HCT116 (cell line): ENCODE measurements around the gene SLC22A15. TPM values are rescaled to one million over a fixed set of nuclear protein-coding genes. Genes with fewer than 3 reads are reported as not detected.

Experiments used
- ATAC-seq: fragments of 200-7000 bp; cut with Tn5 transposase; 2 replicates; pipeline ENCODE4 v1.9.1; 2020; ENCODE audit warnings: mild to moderate bottlenecking, moderate library complexity
- BruUV-seq: library from RNA; stranded (reverse); fragments of 400-500 nt; replicated peaks from 2 replicates; lab custom pipeline; 2021; lab: Mats Ljungman, UMichigan
- CTCF ChIA-PET: fragments of 300-600 bp; sonication (Branson Sonifier 250); formaldehyde crosslinking; loops from one replicate; lab custom pipeline; 2021; ENCODE audit warnings: antibody characterized with exemption; lab: Charles Lee
- POLR2A ChIA-PET: fragments of 300-600, 350-600 bp; sonication (Branson Sonifier 250); formaldehyde crosslinking; loops from one replicate; lab custom pipeline; 2021; ENCODE audit warnings: antibody characterized with exemption; lab: Charles Lee
- RAD21 ChIA-PET, 2 experiments: fragments of 300-600 bp; sonication (Branson Sonifier 250); formaldehyde crosslinking; loops; one replicate each; lab custom pipeline; 2023; ENCODE audit warnings: low total read pairs in 2 of 2; ENCODE audit not compliant: uncharacterized antibody in 2 of 2, unreplicated experiment in 2 of 2, low non-redundant PET in 1 of 2; lab: Charles Lee
- DNase-seq: peaks from one replicate; pipeline ENCODE4 v3.0.0-alpha.2; 2010; ENCODE audit warnings: low read depth, low spot score
- H2AFZ ChIP-seq: fragments of 200-600 bp; shearing (Covaris generic), sonication (generic); 2 replicates; pipeline ENCODE4 v1.6.1; 2017; ENCODE audit warnings: low read depth, mixed run types, mixed read lengths, antibody characterized with exemption, low read length; ENCODE audit not compliant: poor library complexity, severe bottlenecking
- H3K27ac ChIP-seq: 2 replicates; pipeline ENCODE4 v1.5.1; 2012; ENCODE audit warnings: low read depth, low read length
- H3K27me3 ChIP-seq: fragments of 200-600 bp; sonication (generic); 2 replicates; pipeline ENCODE4 v1.6.1; 2016; ENCODE audit warnings: mixed run types, low read length, mixed read lengths; ENCODE audit not compliant: insufficient read depth
- H3K36me3 ChIP-seq, 2 experiments: fragments of 200-500 bp in 1 of 2; fragments of 200-600 bp in 1 of 2; sonication (Bioruptor generic) in 1 of 2; sonication (generic) in 1 of 2; 2 replicates each; pipeline versions ENCODE4 v1.5.1 to v1.6.1; 2014 to 2016; ENCODE audit warnings: low read length in 2 of 2, inconsistent platforms in 1 of 2, mixed read lengths in 1 of 2, mixed run types in 1 of 2; ENCODE audit not compliant: insufficient read depth in 2 of 2, control insufficient read depth in 1 of 2
- H3K4me1 ChIP-seq, 2 experiments: fragments of 200-600 bp in 1 of 2; sonication (generic) in 1 of 2; 2 replicates each; pipeline versions ENCODE4 v1.5.1 to v1.6.1; 2012 to 2017; ENCODE audit warnings: low read length in 2 of 2, inconsistent platforms in 1 of 2, mild to moderate bottlenecking in 1 of 2, mixed read lengths in 1 of 2, mixed run types in 1 of 2, moderate library complexity in 1 of 2; ENCODE audit not compliant: insufficient read depth in 2 of 2, control insufficient read depth in 1 of 2
- H3K4me2 ChIP-seq: fragments of 200-600 bp; sonication (generic); 2 replicates; pipeline ENCODE4 v1.6.1; 2017; ENCODE audit warnings: mixed run types, low read length, mixed read lengths
- H3K4me3 ChIP-seq, 2 experiments: fragments of 200-600 bp in 1 of 2; sonication (generic) in 1 of 2; replicated peaks in 1 of 2; 2 replicates each; pipeline ENCODE4 v1.5.1; 2011 to 2016; ENCODE audit warnings: low read length in 2 of 2, control low read depth in 1 of 2, low read depth in 1 of 2, mild to moderate bottlenecking in 1 of 2, mixed read lengths in 1 of 2, mixed run types in 1 of 2
- H3K79me2 ChIP-seq: fragments of 200-600 bp; sonication (generic); 2 replicates; pipeline ENCODE4 v1.6.1; 2017; ENCODE audit warnings: mild to moderate bottlenecking, mixed run types, low read length, moderate library complexity, mixed read lengths; ENCODE audit not compliant: insufficient read depth
- H3K9ac ChIP-seq: fragments of 200-600 bp; sonication (generic); 2 replicates; pipeline ENCODE4 v1.6.1; 2016; ENCODE audit warnings: low read length, mixed read lengths
- H3K9me2 ChIP-seq: fragments of 200-600 bp; sonication (generic), shearing (Covaris generic); 2 replicates; pipeline ENCODE4 v1.6.1; 2017; ENCODE audit warnings: mixed run types, mild to moderate bottlenecking, moderate library complexity; ENCODE audit not compliant: insufficient read depth
- H3K9me3 ChIP-seq, 2 experiments: fragments of 200-500 bp in 1 of 2; fragments of 200-600 bp in 1 of 2; sonication (Bioruptor generic) in 1 of 2; sonication (generic) in 1 of 2; 2 replicates each; pipeline ENCODE4 v1.6.1; 2014 to 2017; ENCODE audit warnings: low read length in 2 of 2, mixed read lengths in 2 of 2, inconsistent platforms in 1 of 2, low read depth in 1 of 2, mild to moderate bottlenecking in 1 of 2, mixed run types in 1 of 2, moderate library complexity in 1 of 2; ENCODE audit not compliant: control insufficient read depth in 1 of 2, insufficient read depth in 1 of 2
- H4K20me1 ChIP-seq: fragments of 200-600 bp; sonication (generic), shearing (Covaris generic); 2 replicates; pipeline ENCODE4 v1.6.1; 2017; ENCODE audit warnings: mixed run types, mild to moderate bottlenecking, moderate library complexity; ENCODE audit not compliant: insufficient read depth
- CBX3 ChIP-seq: IDR thresholded peaks from 2 replicates; pipeline ENCODE4 v1.6.1; 2012; ENCODE audit warnings: low read depth
- CEBPB ChIP-seq: IDR thresholded peaks from 2 replicates; pipeline ENCODE4 v1.6.1; 2012; ENCODE audit warnings: low read depth
- EGR1 ChIP-seq: IDR thresholded peaks from 2 replicates; pipeline ENCODE4 v1.6.1; 2012; ENCODE audit warnings: low read depth
- ELF1 ChIP-seq: IDR thresholded peaks from 2 replicates; pipeline ENCODE4 v1.6.1; 2012; ENCODE audit warnings: low read depth, borderline replicate concordance
- EZH2 ChIP-seq: fragments of 200-600 bp; sonication (generic); IDR thresholded peaks from 2 replicates; pipeline ENCODE4 v1.6.1; 2017; ENCODE audit warnings: antibody characterized with exemption, mixed run types
- EZH2phosphoT487 ChIP-seq: fragments of 200-600 bp; IDR thresholded peaks from 2 replicates; pipeline ENCODE4 v1.6.1; 2018; ENCODE audit warnings: antibody characterized with exemption, borderline replicate concordance
- FOSL1 ChIP-seq: IDR thresholded peaks from 2 replicates; pipeline ENCODE4 v1.6.1; 2012; ENCODE audit warnings: low read depth
- JUND ChIP-seq: IDR thresholded peaks from 2 replicates; pipeline ENCODE4 v1.6.1; 2012
- POLR2A ChIP-seq: IDR thresholded peaks from 2 replicates; pipeline ENCODE4 v1.7.0; 2011; ENCODE audit warnings: borderline replicate concordance; ENCODE audit not compliant: insufficient read depth, insufficient read length; ENCODE audit errors: extremely low read depth
- RAD21 ChIP-seq: IDR thresholded peaks from 2 replicates; pipeline ENCODE4 v1.6.1; 2012; ENCODE audit warnings: low read depth, mild to moderate bottlenecking
- SP1 ChIP-seq: IDR thresholded peaks from 2 replicates; pipeline ENCODE4 v1.6.1; 2012; ENCODE audit warnings: low read depth
- SRF ChIP-seq: IDR thresholded peaks from 2 replicates; pipeline ENCODE4 v1.6.1; 2012; ENCODE audit warnings: low read depth
- TCF7L2 ChIP-seq: IDR thresholded peaks from 2 replicates; pipeline ENCODE4 v1.7.0; 2011; ENCODE audit warnings: borderline replicate concordance, inconsistent platforms; ENCODE audit not compliant: insufficient read depth, insufficient read length; ENCODE audit errors: extremely low read depth
- ZFX ChIP-seq: fragments of 450-650 bp; IDR thresholded peaks from 2 replicates; pipeline ENCODE4 v1.6.1; 2017
- ZNF274 ChIP-seq: fragments of 200-500 bp; sonication (Bioruptor generic); IDR thresholded peaks from 2 replicates; pipeline ENCODE4 v1.6.1; 2014; ENCODE audit warnings: mild to moderate bottlenecking, low read depth, low read length, inconsistent platforms
- intact Hi-C: fragments of 100-400 bp; cut with micrococcal nuclease; formaldehyde crosslinking; loops from 2 replicates; pipeline ENCODE4 v1.10.0; 2022
- total RNA-seq: library from RNA; stranded (reverse); gene quantifications from one replicate; pipeline ENCODE4 v1.2.1, GENCODE V29; 2021; ENCODE audit not compliant: unreplicated experiment
- TF ChIP-seq, protein P1 (sequence below): IDR thresholded peaks from 2 replicates; pipeline ENCODE4 v1.6.1; 2012
- TF ChIP-seq, protein P2 (sequence below): IDR thresholded peaks from 2 replicates; pipeline ENCODE4 v1.6.1; 2012; ENCODE audit warnings: low read depth
- TF ChIP-seq, protein P3 (sequence below), 3 experiments: fragments of 200-600 bp in 1 of 3; sonication (generic) in 1 of 3; IDR thresholded peaks in 2 of 3; conservative IDR thresholded peaks in 1 of 3; 2 replicates each; pipeline ENCODE4 v1.5.1; 2012 to 2017; ENCODE audit warnings: low read depth in 2 of 3, low read length in 2 of 3, antibody characterized with exemption in 1 of 3, borderline replicate concordance in 1 of 3, control low read depth in 1 of 3, mild to moderate bottlenecking in 1 of 3, mixed read lengths in 1 of 3, mixed run types in 1 of 3, moderate library complexity in 1 of 3; ENCODE audit not compliant: insufficient read depth in 1 of 3
- TF ChIP-seq, protein P4 (sequence below): IDR thresholded peaks from 2 replicates; pipeline ENCODE4 v1.6.1; 2012

SLC22A15 gene
- total RNA-seq, 1 experiment from 2014 or later: 3.1 TPM

DNA sequence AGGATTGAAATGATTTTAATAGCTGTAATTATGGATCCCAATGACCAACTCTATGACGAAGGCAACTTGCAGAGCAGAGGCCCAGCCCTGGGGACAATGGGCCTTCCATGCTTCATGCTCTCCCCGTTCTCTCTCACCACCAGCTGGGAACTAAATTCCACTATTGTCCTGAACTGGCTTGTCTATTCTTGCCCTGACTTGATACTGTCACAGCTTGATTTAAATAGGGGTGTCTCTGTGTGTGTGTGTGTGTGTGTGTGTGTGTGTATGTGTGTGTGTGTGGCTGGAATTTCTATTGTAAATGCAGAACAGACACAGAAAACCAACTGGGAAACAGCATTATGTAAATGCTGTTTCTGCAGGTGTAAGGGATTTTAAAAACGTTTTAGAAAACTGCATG is 57.0 kb downstream of the SLC22A15 start:
- no peak for DNase-seq
- BruUV-seq: no TSS peak
- Histone ChIP-seq H3K9ac (no peak overlapping the region), H3K79me2 (no peaks in the 10 kb centered on the region), H4K20me1 (no peaks in the 10 kb centered on the region), H3K27me3 (no peaks in the 10 kb centered on the region), H3K36me3 (no peaks in the 10 kb centered on the region; a peak in 1 of 4 replicates), H3K4me1 (no peaks in the 10 kb centered on the region), H3K9me3 (no peaks in the 10 kb centered on the region), H3K4me3 (no peak overlapping the region), H3K9me2 (no peaks in the 10 kb centered on the region), H2AFZ (no peak overlapping the region), H3K27ac (no peak overlapping the region), H3K4me2 (no peak overlapping the region)
- no peak for ATAC-seq
- intact Hi-C loops: no loop called here
- TF ChIP-seq EZH2phosphoT487: no peak
- no peak for TF ChIP-seq EGR1
- TF ChIP-seq FOSL1: no peak
- TF ChIP-seq POLR2A: no peak
- TF ChIP-seq SRF: no peak
- TF ChIP-seq, protein P1, sequence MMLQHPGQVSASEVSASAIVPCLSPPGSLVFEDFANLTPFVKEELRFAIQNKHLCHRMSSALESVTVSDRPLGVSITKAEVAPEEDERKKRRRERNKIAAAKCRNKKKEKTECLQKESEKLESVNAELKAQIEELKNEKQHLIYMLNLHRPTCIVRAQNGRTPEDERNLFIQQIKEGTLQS: no peak
- TF ChIP-seq CEBPB: no peak
- TF ChIP-seq RAD21: no peak
- TF ChIP-seq, protein P2, sequence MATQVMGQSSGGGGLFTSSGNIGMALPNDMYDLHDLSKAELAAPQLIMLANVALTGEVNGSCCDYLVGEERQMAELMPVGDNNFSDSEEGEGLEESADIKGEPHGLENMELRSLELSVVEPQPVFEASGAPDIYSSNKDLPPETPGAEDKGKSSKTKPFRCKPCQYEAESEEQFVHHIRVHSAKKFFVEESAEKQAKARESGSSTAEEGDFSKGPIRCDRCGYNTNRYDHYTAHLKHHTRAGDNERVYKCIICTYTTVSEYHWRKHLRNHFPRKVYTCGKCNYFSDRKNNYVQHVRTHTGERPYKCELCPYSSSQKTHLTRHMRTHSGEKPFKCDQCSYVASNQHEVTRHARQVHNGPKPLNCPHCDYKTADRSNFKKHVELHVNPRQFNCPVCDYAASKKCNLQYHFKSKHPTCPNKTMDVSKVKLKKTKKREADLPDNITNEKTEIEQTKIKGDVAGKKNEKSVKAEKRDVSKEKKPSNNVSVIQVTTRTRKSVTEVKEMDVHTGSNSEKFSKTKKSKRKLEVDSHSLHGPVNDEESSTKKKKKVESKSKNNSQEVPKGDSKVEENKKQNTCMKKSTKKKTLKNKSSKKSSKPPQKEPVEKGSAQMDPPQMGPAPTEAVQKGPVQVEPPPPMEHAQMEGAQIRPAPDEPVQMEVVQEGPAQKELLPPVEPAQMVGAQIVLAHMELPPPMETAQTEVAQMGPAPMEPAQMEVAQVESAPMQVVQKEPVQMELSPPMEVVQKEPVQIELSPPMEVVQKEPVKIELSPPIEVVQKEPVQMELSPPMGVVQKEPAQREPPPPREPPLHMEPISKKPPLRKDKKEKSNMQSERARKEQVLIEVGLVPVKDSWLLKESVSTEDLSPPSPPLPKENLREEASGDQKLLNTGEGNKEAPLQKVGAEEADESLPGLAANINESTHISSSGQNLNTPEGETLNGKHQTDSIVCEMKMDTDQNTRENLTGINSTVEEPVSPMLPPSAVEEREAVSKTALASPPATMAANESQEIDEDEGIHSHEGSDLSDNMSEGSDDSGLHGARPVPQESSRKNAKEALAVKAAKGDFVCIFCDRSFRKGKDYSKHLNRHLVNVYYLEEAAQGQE: no peak
- no peak for TF ChIP-seq TCF7L2
- no peak for TF ChIP-seq CBX3
- TF ChIP-seq ELF1: no peak
- TF ChIP-seq ZFX: no peak
- TF ChIP-seq, protein P3, sequence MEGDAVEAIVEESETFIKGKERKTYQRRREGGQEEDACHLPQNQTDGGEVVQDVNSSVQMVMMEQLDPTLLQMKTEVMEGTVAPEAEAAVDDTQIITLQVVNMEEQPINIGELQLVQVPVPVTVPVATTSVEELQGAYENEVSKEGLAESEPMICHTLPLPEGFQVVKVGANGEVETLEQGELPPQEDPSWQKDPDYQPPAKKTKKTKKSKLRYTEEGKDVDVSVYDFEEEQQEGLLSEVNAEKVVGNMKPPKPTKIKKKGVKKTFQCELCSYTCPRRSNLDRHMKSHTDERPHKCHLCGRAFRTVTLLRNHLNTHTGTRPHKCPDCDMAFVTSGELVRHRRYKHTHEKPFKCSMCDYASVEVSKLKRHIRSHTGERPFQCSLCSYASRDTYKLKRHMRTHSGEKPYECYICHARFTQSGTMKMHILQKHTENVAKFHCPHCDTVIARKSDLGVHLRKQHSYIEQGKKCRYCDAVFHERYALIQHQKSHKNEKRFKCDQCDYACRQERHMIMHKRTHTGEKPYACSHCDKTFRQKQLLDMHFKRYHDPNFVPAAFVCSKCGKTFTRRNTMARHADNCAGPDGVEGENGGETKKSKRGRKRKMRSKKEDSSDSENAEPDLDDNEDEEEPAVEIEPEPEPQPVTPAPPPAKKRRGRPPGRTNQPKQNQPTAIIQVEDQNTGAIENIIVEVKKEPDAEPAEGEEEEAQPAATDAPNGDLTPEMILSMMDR (IDR thresholded peaks at IDR 0.05 in 2 of 3, conservative IDR thresholded peaks at IDR 0.05 in 1 of 3; ENCODE audit: borderline replicate concordance in 1 of 3, insufficient read depth in 1 of 3, low read depth in 2 of 3, low read length in 2 of 3): no peak
- no peak for TF ChIP-seq JUND
- TF ChIP-seq, protein P4, sequence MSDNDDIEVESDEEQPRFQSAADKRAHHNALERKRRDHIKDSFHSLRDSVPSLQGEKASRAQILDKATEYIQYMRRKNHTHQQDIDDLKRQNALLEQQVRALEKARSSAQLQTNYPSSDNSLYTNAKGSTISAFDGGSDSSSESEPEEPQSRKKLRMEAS: no peak
- no peak for TF ChIP-seq EZH2
- no peak for TF ChIP-seq SP1
- no peak for TF ChIP-seq ZNF274
- POLR2A ChIA-PET: no interaction called here
- RAD21 ChIA-PET: no interaction called here
- CTCF ChIA-PET: no interaction called here
